Activated naive CD4-positive, alpha-beta T cell treated with anti-CD3 and anti-CD28 coated beads, Interleukin-2, amount 10 ng/mL, durations not matched to agents 7 days and 5 days (primary cell): ENCODE measurements around the gene TMC2.
A peak's percentile ranks its signal among the peaks of the same experiment; 100 is the strongest.
"Not testable (repeated sequence)": the region's sequence is repeated elsewhere in the genome, so short reads cannot be mapped to it uniquely, and the experiment has no call there.

Experiments used
- CTCF ChIA-PET: fragments of 350-600 bp; sonication (Branson Sonifier 250); formaldehyde crosslinking; loops from one replicate; lab custom pipeline; 2021; ENCODE audit warnings: antibody characterized with exemption; lab: Charles Lee
- DNase-seq: peaks from one replicate; pipeline ENCODE4 v3.0.0-alpha.2; 2020
- H3K27ac Mint-ChIP-seq: one replicate; pipeline ENCODE4 v1.8.0; 2021; ENCODE audit warnings: mild to moderate bottlenecking, moderate library complexity, mixed read lengths
- H3K27me3 Mint-ChIP-seq: one replicate; pipeline ENCODE4 v1.8.0; 2021; ENCODE audit warnings: mild to moderate bottlenecking, mixed read lengths
- H3K36me3 Mint-ChIP-seq: one replicate; pipeline ENCODE4 v1.8.0; 2021; ENCODE audit warnings: mixed read lengths
- H3K4me1 Mint-ChIP-seq: one replicate; pipeline ENCODE4 v1.8.0; 2021; ENCODE audit warnings: mixed read lengths
- H3K4me3 Mint-ChIP-seq: one replicate; pipeline ENCODE4 v1.8.0; 2021; ENCODE audit warnings: mild to moderate bottlenecking, moderate library complexity, mixed read lengths
- H3K9me3 Mint-ChIP-seq: one replicate; pipeline ENCODE4 v1.8.0; 2021; ENCODE audit warnings: mixed read lengths

Gene TMC2

DNA sequence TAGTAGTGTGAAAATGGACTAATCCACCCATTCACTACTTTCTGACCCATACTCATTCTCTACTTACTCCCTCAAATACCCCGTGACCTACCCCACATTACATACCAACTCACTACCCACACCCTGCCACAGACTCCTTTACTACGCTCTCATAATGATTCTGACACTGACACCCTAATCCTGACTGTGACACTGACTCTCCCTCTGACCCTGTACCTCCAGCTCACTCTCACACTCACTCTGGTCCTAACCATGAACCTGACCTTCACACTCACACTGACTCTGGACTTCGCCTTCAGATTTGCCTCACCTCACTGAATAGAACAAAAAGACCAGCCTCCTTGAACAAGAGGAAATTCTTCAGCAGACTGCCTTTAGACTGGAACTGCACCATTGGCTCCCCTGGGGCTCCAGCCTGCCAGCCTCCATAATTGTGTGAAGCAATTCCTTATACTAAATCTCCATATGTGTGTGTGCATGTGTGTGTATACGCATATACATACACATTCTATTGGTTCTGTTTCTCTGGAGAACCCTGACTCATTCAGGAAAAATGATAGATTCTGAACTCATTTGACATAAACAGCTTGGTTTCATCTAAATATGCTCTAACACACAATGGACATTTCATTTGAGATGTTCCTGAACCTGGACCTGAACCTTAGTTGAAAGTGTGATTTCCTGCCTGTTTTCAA lies 17.1 kb upstream of the TMC2 start:
- CTCF ChIA-PET: interaction anchor here (1.6 to 5.6 kb wide), 2 partner anchors 8 to 50 kb away, joined by 4 to 82 read pairs; partner anchors contain the start of gene ZNF343
- peaks cover 14% of the 10 kb centered on the region for H3K4me1 Mint-ChIP-seq
- no peak overlapping the region for H3K27ac Mint-ChIP-seq
- no peak overlapping the region for H3K4me3 Mint-ChIP-seq
- peaks cover 29% of the 10 kb centered on the region for H3K27me3 Mint-ChIP-seq
- no peaks in the 10 kb centered on the region for H3K9me3 Mint-ChIP-seq
- DNase-seq: no peak
- no peaks in the 10 kb centered on the region for H3K36me3 Mint-ChIP-seq

DNA sequence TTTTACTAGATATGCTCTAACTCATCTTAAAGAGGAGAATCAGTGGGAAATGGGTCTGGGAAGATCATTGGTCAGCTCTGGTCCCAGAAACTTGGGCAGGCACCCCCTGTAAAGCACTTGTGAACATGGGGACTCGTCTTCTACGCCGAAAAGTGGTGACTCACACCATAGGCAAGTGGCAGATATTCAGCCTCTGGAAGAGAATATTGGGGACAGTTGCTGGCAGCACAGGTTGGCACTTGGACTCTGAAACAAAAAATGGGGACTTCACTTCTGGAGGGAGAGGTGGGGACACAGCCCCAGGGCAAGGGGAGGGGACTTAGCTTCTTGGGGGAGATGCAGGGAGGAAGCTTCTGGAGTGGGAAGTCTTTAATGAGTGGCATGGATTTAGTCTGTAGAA lies 15.8 kb upstream of the TMC2 start:
- CTCF ChIA-PET: interaction anchor here (0.7 to 5.6 kb wide), 5 partner anchors 10 to 149 kb away, joined by 3 to 82 read pairs (median 10); partner anchors contain the start of genes SNRPB and ZNF343
- Mint-ChIP-seq H3K27ac (no peak overlapping the region), H3K4me1 (peaks cover 22% of the 10 kb centered on the region), H3K27me3 (peaks cover 35% of the 10 kb centered on the region), H3K9me3 (no peaks in the 10 kb centered on the region), H3K4me3 (no peak overlapping the region), H3K36me3 (no peaks in the 10 kb centered on the region)
- DNase-seq: no peak

DNA sequence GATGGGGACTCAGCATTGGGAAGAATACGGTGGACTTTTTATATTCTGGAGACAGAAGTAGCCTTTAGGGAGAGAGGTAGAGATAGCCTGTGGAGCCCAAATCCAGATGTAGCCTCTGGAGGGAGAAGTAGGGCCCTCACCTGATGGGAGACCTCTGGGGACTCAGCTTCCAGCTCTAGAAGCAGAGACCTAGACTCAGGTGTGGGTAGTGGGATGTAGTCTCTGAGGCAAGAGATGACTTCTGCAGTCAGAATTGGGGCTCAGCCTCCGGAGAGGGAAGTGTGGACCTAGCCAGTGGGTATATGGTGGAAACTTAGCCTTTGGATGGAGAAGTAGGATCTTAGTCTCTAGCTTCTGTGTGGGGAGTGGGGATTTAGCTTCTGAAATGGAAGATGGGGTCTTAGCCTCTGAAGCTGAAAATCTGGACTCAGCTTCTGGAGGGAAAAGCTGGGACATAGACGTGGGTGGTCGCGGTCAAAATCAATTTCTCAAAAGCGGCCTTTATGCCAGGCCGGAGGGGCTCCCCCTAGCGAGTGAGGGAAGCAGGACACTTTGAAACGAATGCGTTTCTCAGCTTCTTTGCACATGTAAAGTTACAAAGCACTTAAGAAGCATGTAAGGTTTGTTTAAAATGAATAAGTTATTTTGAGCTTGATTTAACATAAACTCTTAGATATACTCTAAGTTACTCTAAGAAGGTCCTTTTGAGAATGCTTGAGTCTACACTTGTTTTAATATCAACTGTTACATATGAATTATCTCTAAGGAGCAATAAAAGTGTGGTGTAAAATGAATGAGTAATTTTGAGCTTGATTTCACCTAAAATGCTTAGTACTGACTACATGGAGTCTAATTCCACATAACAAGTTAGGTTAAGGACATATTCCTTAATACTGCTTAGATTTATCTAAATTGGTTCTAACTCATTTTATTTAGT lies 14.7 kb upstream of the TMC2 start:
- Mint-ChIP-seq H3K4me1 (peaks cover 25% of the 10 kb centered on the region), H3K27ac (no peak overlapping the region), H3K27me3 (peaks cover 35% of the 10 kb centered on the region), H3K9me3 (no peaks in the 10 kb centered on the region), H3K36me3 (no peaks in the 10 kb centered on the region), H3K4me3 (no peak overlapping the region)
- peak; percentile 68 for DNase-seq
- CTCF ChIA-PET: interaction anchor here (0.6 to 5.6 kb wide), 25 partner anchors 9 to 871 kb away, joined by 3 to 82 read pairs (median 3); partner anchors contain the start of genes SNRPB and ZNF343

DNA sequence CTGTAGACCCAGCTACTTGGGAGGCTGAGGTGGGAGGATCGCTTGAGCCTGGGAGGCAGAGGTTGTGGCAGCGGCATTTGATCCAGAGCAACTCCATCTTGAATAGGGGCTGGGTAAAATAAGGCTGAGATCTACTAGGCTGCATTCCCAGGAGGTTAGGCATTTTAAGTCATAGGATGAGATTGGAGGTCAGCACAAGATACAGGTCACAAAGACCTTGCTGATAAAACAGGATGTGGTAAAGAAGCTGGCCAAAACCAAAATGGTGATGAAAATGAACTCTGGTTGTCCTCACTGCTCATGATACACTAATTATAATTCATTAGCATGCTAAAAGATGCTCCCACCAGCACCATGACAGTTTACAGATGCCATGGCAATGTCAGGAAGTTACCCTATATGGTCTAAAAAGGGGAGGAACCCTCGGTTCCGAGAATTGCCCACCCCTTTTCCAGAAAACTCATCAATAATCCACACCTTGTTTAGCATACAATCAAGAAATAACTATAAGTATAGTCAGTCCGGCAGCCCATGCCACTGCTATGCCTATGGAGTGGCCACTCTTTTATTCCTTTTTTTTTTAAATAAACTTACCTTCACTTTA lies 13.4 kb upstream of the TMC2 start:
- H3K36me3 Mint-ChIP-seq, H3K27ac Mint-ChIP-seq, DNase-seq, H3K9me3 Mint-ChIP-seq, H3K4me3 Mint-ChIP-seq: not testable (repeated sequence)
- Mint-ChIP-seq H3K27me3 (peaks cover 43% of the 10 kb centered on the region), H3K4me1 (peaks cover 25% of the 10 kb centered on the region)
- CTCF ChIA-PET: interaction anchor here (0.8 to 5.6 kb wide), 16 partner anchors 8 to 476 kb away, joined by 3 to 82 read pairs (median 4); partner anchors contain the start of genes SNRPB and ZNF343

DNA sequence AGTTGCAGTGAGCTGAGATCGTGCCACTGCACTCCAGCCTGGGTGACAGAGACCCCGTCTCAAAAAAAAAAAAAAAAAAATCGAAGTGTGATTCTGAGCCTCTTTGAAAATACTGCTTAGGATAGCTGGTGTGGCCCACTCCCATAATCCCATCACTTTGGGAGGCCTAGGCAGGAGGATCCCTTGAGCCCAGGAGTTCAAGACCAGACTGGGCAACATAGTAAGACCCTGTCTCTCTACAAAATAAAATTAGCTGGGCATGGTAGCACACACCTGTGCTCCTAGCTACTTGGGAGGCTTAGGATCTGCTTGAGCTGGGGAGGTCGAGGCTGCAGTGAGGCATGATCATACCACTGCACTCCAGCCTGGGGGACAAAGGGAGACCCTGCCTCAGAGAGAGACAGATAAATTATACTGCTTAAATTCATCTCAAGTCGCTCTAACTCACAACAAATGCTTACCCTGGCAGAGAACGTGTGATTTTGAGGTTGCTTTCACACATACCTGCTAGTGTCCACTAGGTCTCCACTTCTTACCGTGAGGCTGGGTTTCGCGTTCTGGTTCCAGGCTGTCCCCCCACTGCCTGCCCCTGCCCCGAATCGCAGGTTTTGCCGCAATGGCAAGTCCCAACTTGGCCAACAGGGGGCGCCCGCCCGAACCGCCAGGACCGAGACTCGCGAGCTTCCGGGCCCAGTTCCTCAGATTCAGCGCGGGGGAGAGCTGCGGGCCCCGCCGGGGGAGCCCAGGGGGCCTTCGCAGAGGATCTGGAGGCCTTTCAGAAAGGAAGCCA lies 12.3 kb upstream of the TMC2 start:
- Mint-ChIP-seq H3K36me3 (no peaks in the 10 kb centered on the region), H3K27me3 (peaks cover 50% of the 10 kb centered on the region), H3K27ac (peak overlapping the region; percentile 88), H3K4me3 (peak overlapping the region; percentile 85), H3K9me3 (no peaks in the 10 kb centered on the region), H3K4me1 (peaks cover 25% of the 10 kb centered on the region)
- CTCF ChIA-PET: interaction anchor here (0.6 to 5.6 kb wide), 10 partner anchors 9 to 548 kb away, joined by 3 to 82 read pairs (median 3); partner anchors contain the start of genes SNRPB and ZNF343
- peak; percentile 94 for DNase-seq

DNA sequence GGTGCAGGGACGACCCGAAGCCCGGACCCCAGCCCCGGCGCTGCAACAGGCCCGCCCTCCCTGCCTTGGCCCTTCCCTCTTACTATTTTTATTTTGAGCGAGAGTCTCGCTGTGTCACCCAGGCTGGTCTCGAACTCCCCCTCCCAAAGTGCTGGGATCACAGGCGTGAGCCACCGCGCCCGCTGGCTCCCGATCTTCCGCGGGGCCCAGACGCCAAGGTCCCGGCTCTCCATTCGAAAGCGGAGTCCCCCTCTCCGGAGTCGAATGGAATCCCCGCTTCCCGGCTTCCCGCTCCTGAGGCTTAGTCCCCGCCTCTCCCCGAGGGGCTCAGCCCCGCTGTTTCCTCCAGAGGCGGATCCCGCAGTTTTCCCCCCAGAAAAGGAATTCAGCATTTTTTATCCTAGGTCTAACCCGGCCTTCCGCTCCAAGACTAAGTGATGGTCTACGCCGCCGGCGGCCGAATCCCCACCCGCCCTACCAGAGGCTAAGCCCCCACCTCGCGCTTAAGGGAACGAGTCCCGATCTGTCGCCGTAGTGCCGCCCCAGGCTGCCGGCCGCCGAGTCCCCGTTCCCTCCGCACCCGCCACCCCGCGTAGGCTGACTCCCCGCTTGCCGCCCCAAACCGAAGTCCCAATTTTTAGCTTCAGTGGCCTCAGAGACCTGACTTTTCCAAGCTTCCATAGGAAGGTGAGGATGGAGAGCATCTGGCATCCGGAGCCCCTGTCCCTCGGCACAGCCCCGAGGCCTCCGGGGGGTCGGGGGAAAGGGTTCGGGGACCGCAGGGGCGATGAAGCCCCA lies 11.5 kb upstream of the TMC2 start:
- DNase-seq: peak; percentile 53
- CTCF ChIA-PET: interaction anchor here (1.0 to 5.6 kb wide), 5 partner anchors 14 to 131 kb away, joined by 3 to 82 read pairs (median 18); partner anchors contain the start of genes SNRPB and ZNF343
- H3K36me3 Mint-ChIP-seq: no peaks in the 10 kb centered on the region

DNA sequence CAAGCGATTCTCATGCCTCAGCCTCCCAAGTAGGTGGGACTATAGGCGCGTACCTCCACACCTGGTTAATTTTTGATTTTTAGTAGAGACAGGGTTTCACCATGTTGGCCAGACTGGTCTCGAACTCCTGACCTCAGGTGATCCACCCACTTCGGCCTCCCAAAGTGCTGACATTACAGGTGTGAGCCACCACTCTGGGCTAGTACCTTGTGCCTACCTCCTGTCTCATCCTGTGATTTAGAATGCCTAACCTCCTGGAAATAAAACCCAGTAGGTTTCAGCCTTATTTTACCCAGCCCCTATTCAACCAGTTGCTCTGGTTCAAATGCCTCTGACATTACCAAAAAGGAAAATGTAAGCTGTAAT lies 10.2 kb upstream of the TMC2 start:
- CTCF ChIA-PET, H3K36me3 Mint-ChIP-seq, H3K9me3 Mint-ChIP-seq, H3K27ac Mint-ChIP-seq, DNase-seq: not testable (repeated sequence)
- H3K4me3 Mint-ChIP-seq: peak overlapping the region; percentile 5
- H3K27me3 Mint-ChIP-seq: peaks cover 50% of the 10 kb centered on the region
- H3K4me1 Mint-ChIP-seq: peaks cover 37% of the 10 kb centered on the region

More for the DNA sequence above, 11.5 kb upstream of the TMC2 start:
- Mint-ChIP-seq H3K4me1 (peaks cover 31% of the 10 kb centered on the region), H3K27me3 (peaks cover 51% of the 10 kb centered on the region), H3K4me3 (peak overlapping the region; percentile 85), H3K27ac (peak overlapping the region; percentile 88), H3K9me3 (no peaks in the 10 kb centered on the region)

DNA sequence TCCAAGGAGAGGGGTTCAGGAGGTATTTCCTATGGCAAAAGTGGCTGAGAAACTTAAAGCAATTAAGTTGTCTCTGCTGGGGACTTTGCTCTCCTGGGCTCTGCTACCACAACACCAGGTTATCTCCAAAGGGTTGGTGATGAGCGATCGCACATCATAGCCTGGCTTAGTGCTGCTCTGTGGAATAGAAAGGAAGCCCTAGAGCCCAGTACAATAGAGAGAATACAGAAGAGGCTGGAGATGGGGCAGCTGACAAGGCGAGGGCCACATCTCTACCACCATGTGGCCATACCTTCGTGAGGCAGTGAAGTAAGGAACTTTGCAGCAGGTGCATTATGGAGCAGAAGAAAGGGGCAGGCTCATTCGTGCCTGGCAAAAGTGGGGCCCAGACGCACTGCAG lies 8.6 kb upstream of the TMC2 start:
- no peak overlapping the region for H3K4me3 Mint-ChIP-seq

DNA sequence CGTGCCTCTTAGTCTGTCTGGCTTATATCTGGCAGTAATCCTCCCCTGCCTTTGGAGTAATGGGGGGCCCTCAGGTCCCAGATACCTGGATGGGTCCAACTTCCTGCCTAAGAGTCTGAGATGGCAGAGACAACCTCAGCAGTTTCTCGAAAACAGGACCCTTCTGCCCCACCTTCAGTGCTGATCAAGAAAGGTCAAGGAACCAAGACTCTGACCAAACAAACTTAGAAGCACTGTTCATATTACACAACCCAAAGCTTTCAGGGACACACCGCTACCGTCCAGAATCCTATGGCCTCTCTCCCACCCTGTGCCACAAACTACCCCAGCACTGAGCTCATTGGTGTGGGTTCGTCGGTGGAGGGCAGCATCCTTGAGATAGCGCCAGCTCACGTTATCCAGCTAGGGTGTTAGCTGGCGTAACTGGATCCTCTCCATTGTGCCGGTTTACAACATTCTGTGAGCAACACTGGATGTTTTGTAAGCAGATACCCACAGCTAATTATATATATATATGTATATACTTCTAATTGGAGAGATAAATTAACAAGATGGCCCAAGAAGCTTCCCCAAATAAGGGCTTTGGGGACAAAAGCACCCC lies 7.6 kb upstream of the TMC2 start:
- H3K4me3 Mint-ChIP-seq: no peak overlapping the region
- H3K27me3 Mint-ChIP-seq: peaks cover 55% of the 10 kb centered on the region
- H3K36me3 Mint-ChIP-seq: no peaks in the 10 kb centered on the region
- H3K27ac Mint-ChIP-seq: no peak overlapping the region
- H3K9me3 Mint-ChIP-seq: no peaks in the 10 kb centered on the region
- CTCF ChIA-PET: interaction anchor here (0.6 kb wide), 1 partner anchor 12 kb away, joined by 3 read pairs; no protein-coding TSS in a partner anchor
- no peak for DNase-seq
- H3K4me1 Mint-ChIP-seq: peaks cover 27% of the 10 kb centered on the region

More for the DNA sequence above, 8.6 kb upstream of the TMC2 start:
- Mint-ChIP-seq H3K4me1 (peaks cover 31% of the 10 kb centered on the region), H3K9me3 (no peaks in the 10 kb centered on the region), H3K36me3 (no peaks in the 10 kb centered on the region), H3K27ac (no peak overlapping the region), H3K27me3 (peaks cover 49% of the 10 kb centered on the region)
- CTCF ChIA-PET: no interaction called here
- no peak for DNase-seq

DNA sequence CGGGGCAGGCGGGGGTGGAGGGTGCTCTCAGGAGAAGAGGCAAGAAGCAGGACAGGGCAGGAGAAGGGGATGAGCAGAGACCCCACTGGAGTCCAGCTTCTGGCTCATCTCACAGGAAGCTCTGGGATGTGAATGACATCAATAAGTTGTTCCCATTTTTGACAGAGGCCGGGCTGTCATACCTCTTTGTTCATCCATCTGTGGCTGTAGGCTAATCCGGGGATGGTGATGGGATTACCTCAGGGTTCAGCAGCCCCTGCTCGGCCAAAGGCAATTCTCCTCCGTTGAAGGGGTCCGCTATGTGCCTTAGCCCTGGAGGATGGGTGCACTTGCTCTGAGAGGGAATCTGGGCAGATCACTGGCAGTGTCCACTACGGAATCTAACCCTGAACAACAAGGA lies 3.3 kb upstream of the TMC2 start:
- CTCF ChIA-PET: interaction anchor here (1.0 to 1.5 kb wide), 2 partner anchors 9 to 11 kb away, joined by 3 read pairs; no protein-coding TSS in a partner anchor
- no peak overlapping the region for H3K4me3 Mint-ChIP-seq
- peaks cover 12% of the 10 kb centered on the region for H3K4me1 Mint-ChIP-seq
- no peaks in the 10 kb centered on the region for H3K36me3 Mint-ChIP-seq
- no peaks in the 10 kb centered on the region for H3K9me3 Mint-ChIP-seq
- H3K27me3 Mint-ChIP-seq: peaks cover 65% of the 10 kb centered on the region
- H3K27ac Mint-ChIP-seq: no peak overlapping the region
- no peak for DNase-seq

DNA sequence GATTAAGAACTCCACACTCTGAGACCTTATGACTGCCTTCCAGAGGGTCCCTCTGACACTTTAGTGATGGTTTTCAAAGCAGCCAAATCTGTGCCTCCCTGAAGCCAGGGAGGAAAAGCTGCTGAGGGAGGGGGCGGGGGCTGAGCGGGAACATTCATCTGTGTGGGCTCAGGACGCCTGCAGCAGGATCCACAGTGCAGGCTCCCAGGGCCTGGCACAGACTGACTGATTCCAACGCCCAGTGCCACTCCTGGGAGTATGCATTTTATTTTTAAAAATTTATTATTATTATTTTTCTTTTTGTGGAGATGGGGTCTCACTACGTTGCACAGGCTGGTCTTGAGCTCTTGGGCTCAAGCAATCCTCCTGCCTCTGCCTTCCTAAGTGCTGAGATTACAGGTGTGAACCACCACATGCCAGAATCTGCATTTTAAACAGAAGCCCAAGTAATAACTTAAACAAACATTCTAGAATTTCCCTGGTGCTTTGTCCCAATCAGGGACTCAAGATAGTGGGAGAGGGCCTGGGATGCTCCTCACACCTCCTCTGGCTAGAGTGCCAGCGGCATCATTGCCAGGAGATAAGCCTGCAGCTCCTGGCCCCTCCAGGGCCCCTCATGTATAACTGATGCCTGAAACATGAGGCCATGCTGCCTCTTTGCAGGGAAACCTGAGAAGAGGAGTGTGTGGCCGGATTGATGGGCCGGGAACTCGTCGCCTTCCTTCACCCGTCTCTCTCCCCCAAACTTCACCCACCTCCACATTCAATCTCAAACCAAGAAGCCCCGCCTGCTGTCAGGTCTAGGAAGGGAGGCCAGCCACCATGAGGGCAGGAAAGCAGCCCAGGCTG lies 438 bp upstream of the TMC2 start:
- CTCF ChIA-PET: no interaction called here
- H3K9me3 Mint-ChIP-seq: no peaks in the 10 kb centered on the region
- H3K4me3 Mint-ChIP-seq: no peak overlapping the region
- no peaks in the 10 kb centered on the region for H3K36me3 Mint-ChIP-seq
- H3K27me3 Mint-ChIP-seq: peaks cover 74% of the 10 kb centered on the region
- no peak for DNase-seq
- H3K27ac Mint-ChIP-seq: no peak overlapping the region
- H3K4me1 Mint-ChIP-seq: no peaks in the 10 kb centered on the region

DNA sequence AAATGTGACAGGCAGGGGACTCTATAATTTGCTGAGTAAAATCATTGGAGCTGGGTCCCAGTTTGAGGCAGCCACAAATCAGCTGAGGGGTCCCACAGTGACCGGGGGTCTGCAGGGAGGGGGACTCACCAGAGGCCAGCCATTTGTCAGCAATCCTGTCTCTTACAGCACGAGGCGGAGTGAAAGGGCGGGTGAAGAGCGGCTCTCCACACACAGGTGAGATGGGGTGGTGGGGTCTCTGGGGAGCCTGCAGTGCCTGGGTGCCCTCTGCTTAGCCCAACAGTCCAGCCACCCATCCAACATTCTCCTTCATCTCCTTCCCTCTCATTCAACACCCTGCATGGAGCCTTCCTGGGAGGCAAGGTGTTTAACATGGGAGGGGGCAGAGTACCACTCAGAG lies 728 bp downstream of the TMC2 start:
- no peak for DNase-seq
- Mint-ChIP-seq H3K27me3 (peaks cover 79% of the 10 kb centered on the region), H3K4me3 (no peak overlapping the region), H3K4me1 (no peaks in the 10 kb centered on the region), H3K27ac (no peak overlapping the region), H3K36me3 (no peaks in the 10 kb centered on the region), H3K9me3 (no peaks in the 10 kb centered on the region)
- CTCF ChIA-PET: no interaction called here
